Inflammatory macrophage treated with lipopolysaccharide for 1 hour (primary cell): ENCODE measurements around the gene ANKRD20A1.
"Not testable (repeated sequence)": the region's sequence is repeated elsewhere in the genome, so short reads cannot be mapped to it uniquely, and the experiment has no call there.

Experiments
- DNase-seq, 2 donors: peaks; one replicate each; pipeline ENCODE4 v3.0.0-alpha.2; 2020 to 2022

Gene ANKRD20A1

GRCh38 chr9:67858871-67859270, at the start of gene ANKRD20A1:
Gene ANKRD20A1, plus strand, starts transcription at chr9:67858931. Its CDS starts 496 bp downstream, at chr9:67859427.
- not testable (repeated sequence) for DNase-seq

GRCh38 chr9:67832088-67832487, 26.6 kb upstream of the ANKRD20A1 start:
- not testable (repeated sequence) for DNase-seq
